GM19025 (cell line): Measurements from ENCODE around the gene SAPCD2.

Experiments
- ATAC-seq: cut with Tn5 transposase; IDR thresholded peaks from one replicate; pipeline ENCODE4 v1.9.1; 2021; ENCODE audit warnings: mild to moderate bottlenecking, low read depth, moderate library complexity; ENCODE audit not compliant: unreplicated experiment

The SAPCD2 gene

GRCh38 chr9:137107982-137108381 is 37.6 kb upstream of the SAPCD2 start:
- ATAC-seq: no peak

GRCh38 chr9:137107312-137107921 is 37.1 kb upstream of the SAPCD2 start:
- no peak for ATAC-seq

DNA sequence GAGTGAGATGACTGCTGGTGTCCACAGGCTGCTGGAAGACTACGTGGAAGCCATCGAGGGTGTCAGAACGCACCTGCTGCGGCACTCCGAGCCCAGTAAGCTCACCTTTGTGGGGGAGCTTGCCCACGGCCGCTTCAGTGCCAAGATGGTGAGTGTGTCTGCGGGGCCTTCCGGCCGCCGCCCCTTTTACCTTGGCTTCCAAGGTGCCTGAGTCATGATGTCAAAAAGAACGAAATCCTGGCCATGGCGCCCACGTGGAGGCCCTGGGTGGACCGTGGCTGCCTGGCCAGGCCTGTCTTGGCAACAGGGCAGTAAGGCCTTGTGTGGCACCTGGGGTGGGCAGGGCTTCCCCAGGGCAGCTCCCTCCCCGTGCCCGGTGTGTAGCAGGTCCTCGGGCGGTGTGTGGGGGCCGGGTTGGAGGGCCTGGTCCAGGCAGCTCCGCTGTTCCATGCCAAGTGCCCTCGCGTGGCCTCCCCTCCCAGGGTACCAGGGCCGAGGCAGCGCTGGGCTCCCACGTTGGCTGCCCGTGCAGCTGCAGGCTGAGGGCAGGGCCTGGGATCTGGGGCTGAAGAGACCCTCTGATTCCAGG is 36.4 kb upstream of the SAPCD2 start:
- ATAC-seq: no peak

GRCh38 chr9:137105814-137106661 is 35.7 kb upstream of the SAPCD2 start:
- ATAC-seq: no peak

- no peak for ATAC-seq
These were observed 33.0 kb upstream of the SAPCD2 start for GRCh38 chr9:137103206-137103999.

DNA sequence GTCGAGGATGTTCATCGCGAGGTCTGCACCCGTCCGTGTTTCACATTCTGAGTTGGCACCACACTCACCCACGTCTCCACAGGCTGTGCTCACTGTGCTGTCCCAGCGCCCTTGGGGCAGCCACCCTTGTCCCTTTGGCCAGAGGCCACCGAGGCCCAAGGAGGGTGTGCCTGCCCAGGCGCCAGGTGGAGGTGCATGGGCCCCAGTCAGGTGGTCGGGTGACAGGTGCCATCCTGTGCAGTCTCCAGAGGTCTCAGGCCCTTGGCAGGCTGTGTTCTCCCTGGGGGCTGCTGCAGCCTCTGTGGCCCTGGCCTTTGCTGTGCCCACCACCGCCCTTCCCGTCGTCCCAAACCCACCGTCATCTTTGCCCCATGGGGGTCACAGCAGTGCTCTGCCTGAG is 28.9 kb upstream of the SAPCD2 start:
- ATAC-seq: no peak

GRCh38 chr9:137097761-137098462 is 27.6 kb upstream of the SAPCD2 start:
- no peak for ATAC-seq

DNA sequence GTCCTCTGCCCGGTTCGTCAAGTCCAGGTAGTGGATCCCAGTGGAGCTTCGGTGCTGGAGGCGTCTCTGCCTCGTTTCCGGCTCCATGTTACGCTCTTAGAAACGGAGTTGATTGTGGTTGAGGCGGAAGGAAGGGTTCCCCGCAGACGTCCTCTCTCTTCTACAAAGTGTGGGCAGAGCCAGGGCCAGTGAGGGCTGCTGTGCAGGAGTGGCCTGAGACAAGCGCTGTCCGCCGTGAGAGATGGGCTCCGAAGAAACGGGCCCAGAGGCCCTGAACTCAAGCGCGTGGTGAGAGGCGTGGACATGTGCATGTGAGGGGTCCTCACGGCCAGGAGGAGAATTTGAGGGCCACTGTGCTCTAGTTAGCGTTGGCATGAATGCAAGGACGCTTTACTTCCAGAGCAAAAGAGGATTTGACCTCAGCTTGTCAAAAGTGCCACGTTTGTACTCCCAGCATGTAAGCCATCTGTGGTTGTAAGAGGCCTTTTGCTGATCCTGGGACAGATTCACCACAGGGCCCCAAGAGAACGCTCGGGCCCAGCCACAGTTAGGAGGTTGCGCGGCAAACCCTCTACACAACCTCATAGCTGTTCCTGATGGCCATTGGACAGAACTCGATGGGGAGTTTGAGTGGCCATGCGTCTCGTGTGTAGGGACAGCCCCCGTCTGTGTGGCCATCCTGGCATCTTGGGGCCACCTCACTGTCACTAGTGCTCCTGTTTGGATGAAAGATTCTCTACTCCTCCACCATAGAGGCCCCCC is 26.6 kb upstream of the SAPCD2 start:
- no peak for ATAC-seq

- peak; percentile 83 for ATAC-seq
These were observed 25.5 kb upstream of the SAPCD2 start for GRCh38 chr9:137095664-137096517.

DNA sequence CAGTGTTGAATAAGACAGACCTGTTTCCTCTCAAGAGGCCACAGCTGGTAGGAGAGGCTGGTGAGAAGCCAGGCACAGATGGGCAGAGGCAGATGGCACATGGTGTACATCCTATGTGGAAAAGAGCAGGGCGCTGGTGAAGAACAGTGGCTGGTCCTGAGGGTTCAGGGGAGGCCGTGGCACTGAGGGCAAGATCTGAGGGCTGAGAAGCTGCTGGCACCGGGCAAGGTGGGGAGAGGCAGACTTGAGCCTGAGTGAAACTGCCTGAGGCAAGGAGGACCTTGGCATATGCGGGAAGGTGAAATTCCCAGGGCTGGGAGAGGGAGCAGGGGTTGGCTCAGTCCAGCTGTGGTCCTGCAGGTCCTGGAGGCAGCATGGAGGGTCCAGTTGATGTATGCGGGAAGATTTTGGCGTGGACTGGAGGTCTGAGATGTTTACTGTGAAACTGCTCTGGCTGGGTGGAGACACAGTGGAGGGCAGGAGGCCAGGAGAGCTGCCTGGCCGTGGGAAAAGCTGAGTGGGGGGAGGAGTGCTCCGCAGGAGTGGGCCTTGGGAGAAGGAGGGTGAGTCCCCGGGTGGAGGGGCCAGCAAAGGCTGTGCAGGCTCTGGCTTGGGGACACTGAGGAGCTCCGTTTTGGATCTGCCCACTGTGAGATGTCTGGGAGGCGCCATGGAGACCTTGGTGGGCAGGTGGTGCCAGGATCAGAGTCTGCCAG is 19.0 kb upstream of the SAPCD2 start:
- no peak for ATAC-seq

GRCh38 chr9:137088121-137088520 is 17.8 kb upstream of the SAPCD2 start:
- ATAC-seq: no peak

DNA sequence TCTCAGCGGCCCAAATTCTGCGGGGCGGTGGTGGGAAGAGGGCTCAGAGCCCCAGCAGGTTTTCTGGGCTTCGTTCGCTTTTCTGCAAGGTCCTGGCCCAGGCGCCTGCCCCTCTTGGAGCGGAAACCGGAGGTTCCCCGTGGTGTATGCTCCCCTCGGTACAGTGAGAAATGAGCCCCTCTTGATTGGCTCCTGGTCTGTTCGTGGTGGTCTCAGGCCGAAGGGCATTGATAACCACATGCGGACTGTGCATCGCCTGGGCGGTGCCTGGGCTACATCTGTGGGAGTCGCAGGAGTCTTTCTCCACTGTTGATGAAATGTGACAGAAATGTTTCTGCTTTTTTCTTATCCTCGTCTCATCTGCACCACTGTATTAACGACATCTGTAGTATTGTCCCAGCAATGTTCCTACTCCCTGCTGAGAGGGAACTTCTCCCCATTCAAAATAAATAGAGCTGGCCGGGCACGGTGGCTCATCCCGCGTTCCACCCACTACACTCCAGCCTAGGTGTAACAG is 17.1 kb upstream of the SAPCD2 start:
- ATAC-seq: no peak

DNA sequence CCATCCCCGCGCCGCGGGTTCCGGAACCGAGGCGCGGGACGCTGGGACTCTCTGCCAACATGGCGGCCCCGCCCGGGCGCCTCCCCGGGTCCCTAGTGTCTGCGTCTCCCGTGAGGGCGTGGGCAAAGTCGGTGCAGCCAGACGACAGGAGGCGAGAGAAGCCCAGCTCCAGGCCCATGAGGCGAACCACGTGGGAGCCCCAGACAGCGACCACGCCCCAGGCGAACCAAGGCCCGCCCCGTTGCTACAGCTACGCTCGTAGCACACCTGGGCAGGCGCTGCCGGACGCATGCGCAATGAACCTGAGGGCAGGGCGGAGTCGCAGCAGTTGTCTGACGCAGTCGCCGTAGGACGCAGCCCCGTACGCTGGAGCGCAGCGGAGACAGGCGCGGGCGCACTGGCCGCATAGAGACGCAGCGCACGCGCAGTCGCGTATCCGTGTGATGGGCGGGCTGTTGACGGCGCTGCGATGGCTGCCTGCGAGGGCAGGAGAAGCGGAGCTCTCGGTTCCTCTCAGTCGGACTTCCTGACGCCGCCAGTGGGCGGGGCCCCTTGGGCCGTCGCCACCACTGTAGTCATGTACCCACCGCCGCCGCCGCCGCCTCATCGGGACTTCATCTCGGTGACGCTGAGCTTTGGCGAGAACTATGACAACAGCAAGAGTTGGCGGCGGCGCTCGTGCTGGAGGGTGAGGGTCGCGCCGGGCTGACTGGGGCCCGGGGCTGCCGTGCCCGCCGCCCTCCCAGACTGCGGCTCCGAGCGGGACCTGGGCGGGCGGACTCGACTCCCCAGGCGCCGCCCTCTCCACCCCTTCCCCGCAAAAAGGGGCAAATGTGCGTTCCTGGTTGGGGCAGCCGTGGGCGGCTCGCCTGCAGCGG is 16.4 kb upstream of the SAPCD2 start, which contains the start of gene MAN1B1:
Gene MAN1B1 (plus strand): TSS at position 455 of the 878 bp plus-strand sequence. CDS start 15 bp downstream, at position 470.
- ATAC-seq: peak; percentile 81

DNA sequence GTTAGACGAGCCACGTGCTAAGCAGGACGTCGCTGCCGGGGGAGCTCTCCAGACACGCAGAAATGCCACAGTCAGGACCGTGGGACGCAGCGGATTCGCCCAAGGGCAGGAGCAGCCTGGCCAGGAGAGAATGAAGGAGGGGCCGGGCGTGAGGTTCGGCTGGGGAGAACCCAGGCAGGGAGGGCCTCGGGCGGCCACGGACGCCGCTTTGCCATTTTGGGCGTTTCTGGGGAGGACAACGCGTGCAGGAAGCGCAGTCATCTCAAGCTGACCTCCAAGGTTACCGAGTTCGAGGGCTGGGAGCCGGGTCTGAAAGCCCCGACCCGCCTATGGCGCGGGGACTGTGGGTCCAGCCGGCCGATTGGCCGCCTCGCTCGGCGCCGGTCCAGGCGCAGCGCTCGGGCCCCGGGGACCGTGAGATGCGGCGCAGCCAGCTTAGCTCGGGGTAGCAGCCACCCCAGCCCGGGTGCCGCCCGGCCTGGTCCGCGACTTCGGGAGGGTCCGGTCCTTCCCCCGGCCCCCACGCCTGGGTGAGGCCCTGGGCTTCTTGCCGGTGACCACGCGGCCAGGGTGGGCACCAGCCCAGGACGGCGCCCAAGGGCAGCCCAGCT is 15.7 kb upstream of the SAPCD2 start:
- ATAC-seq: no peak

GRCh38 chr9:137084526-137084925 is 14.2 kb upstream of the SAPCD2 start:
- ATAC-seq: no peak

- ATAC-seq: no peak
These were observed 13.1 kb upstream of the SAPCD2 start for GRCh38 chr9:137083394-137084004.
